ENCODE data around the gene ZBED5.

ZBED5 gene

DNA sequence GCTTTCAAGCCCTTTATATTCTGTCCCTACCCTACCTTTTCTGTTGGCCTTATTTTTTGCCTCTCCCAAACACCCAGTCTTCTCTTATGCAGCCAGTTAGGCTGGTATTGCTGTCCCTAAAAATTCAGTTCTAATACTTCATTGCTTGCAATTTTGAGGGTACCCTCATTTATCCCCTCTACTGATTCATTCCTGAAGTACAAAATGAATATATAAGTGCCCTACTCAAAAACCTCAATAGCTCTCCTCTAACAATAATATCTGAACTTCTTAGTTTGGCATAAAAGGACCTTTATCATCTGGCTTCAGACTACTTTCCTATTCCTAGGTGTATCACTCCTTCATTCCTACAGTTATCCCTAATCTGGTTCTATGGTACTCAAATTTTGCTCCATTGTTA, 43.9 kb downstream of the ZBED5 start:
- no peak for DNase-seq (ENCODE audit: insufficient read length, low spot score)
- FAIRE-seq: no peak
- no peak for TF ChIP-seq CTCF (IDR thresholded peaks at IDR 0.05; ENCODE audit: insufficient read depth, missing control alignments)

GRCh38 chr11:10809373-10810160, 48.3 kb downstream of the ZBED5 start:
- DNase-seq (ENCODE audit: insufficient read length, low spot score): no peak
- no peak for FAIRE-seq

DNA sequence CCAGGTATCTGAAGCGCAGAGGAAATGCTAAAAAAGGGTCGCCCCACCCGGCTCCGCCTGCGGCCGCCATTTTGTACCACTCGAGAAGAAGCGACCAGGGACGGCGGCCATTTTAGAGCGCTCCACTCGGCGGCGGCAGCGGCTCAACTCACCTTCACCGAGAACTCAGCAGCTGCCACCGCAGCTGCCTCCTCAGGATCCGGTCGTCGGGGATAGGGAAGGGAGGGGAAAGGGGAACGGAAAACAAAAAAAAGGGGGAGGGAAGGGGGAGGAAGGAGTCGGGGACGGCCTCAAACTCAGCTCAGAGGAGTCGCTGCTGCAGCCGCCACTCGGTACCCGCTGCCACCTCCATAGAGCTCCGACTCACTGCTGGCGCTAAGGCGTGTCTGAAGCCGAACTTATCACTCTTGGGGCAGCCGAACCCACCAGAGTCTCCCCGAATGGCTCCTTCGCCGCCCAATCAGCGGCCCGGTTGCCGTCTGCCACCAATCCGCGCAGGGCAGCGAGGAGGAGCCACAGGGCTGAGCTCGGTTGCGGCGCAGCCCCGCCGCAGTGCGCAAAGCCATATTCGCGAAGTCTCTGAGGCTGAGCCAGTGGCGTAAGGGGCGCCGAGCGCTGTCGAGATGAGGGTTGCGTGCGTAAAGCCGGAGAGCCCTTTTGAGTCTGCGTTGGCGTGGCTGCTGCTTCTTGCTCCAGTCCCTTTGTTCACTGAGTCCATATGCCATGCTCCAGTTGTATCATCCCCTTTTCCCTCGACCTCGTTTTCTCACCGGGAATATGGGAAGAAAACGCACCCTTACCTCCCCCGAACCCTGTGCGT, 49.1 kb downstream of the ZBED5 start, which contains the start of gene EIF4G2:
EIF4G2 (minus strand) TSS at position 374 of the 820 bp plus-strand sequence.
- no peak for FAIRE-seq
- TF ChIP-seq CTCF (IDR thresholded peaks at IDR 0.05; ENCODE audit: insufficient read depth, missing control alignments): no peak

More at GRCh38 chr11:10809373-10810160, 48.3 kb downstream of the ZBED5 start:
- TF ChIP-seq CTCF (IDR thresholded peaks at IDR 0.05; ENCODE audit: insufficient read depth, missing control alignments): no peak

GRCh38 chr11:10808235-10808552, 49.7 kb downstream of the ZBED5 start:
- FAIRE-seq: no peak

More for the DNA sequence above, 49.1 kb downstream of the ZBED5 start, which contains the start of gene EIF4G2:
- DNase-seq (ENCODE audit: insufficient read length, low spot score): peak; percentile 82

DNA sequence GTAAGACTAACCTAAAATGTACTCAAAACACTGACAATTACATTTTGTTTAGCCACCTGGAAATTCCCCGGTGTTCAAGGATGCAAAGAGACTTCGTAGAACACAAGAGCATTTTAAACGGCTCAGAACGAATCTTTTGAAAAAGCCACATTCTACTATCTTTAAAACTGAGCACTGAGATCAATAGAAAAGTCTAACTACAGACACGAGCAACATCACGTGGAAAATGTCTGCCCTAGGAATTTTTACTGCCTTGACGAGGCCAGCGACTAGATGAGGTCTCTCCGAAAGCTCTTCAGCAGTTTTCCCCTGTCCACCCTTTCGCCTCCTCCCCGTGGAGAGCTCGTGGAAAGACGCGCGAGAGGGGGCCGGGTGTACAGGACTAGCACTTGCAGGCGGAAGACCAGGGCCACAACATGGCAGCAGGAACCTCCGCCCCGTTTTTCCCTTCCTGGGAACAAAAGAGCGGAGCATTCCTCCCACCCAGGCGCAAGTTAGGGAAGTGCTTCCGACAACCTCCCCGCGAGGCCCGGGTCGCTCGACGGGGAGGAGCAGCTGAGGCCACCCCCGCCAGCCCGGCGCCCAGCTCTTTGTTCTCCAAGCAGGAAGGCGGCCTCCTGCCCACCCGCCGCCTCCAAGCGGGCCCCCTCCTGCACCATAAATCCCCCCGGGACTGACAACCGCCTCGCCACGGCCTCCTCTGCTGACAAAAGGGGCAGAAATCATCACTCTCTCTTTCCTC, 50.2 kb downstream of the ZBED5 start:
- FAIRE-seq: no peak
- no peak for TF ChIP-seq CTCF (IDR thresholded peaks at IDR 0.05; ENCODE audit: insufficient read depth, missing control alignments)
- no peak for DNase-seq (ENCODE audit: insufficient read length, low spot score)

More at GRCh38 chr11:10808235-10808552, 49.7 kb downstream of the ZBED5 start:
- no peak for TF ChIP-seq CTCF (IDR thresholded peaks at IDR 0.05; ENCODE audit: insufficient read depth, missing control alignments)
- DNase-seq (ENCODE audit: insufficient read length, low spot score): no peak

DNA sequence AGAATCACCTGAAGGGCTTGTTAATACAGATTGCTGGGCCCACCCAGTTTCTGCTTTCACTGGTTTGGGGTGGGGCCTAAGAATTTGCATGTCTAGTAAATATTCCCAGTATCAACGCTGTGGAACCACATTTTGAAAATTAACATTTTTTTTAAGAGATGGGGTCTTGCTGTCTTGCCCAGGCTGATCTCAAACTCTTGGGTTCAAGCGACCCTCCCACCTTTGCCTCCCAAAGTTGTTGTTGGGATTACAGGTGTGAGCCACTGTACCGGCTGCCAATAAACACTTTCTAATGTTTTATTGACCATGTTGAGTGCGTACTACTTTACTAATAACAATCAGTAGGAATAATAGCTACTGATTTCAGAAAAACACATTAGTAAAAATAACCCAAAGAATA, 51.6 kb downstream of the ZBED5 start:
- DNase-seq (ENCODE audit: insufficient read length, low spot score) (no peak), FAIRE-seq (no peak)
- no peak for TF ChIP-seq CTCF (IDR thresholded peaks at IDR 0.05; ENCODE audit: insufficient read depth, missing control alignments)

Data from D721Med (cell line).